Esophagus mucosa (tissue), 1 donor: Measurements from ENCODE around the gene CA10. TPM values are rescaled to one million over a fixed set of nuclear protein-coding genes. Genes with fewer than 3 reads are reported as not detected.

ENCODE experiments used
- ATAC-seq: fragments of 200-7000 bp; cut with Tn5 transposase; one replicate; pipeline ENCODE4 v1.9.1; 2020
- total RNA-seq: library from RNA; stranded (reverse); gene quantifications from one replicate; pipeline ENCODE4 v1.2.4, GENCODE V29; 2023
- donor health status: DM: yes; HTN: yes; CAD: no.

The CA10 gene
- total RNA-seq, 1 donor from 2014 or later: not detected

- no peak for ATAC-seq
Measured at GRCh38 chr17:51813140-51813783, 345.3 kb downstream of the CA10 start.

GRCh38 chr17:51807460-51807859 is 351.1 kb downstream of the CA10 start:
- ATAC-seq: no peak

GRCh38 chr17:51805765-51806164 is 352.7 kb downstream of the CA10 start:
- ATAC-seq: no peak

- no peak for ATAC-seq
Measured at GRCh38 chr17:51805185-51805584, 353.3 kb downstream of the CA10 start.

GRCh38 chr17:51803161-51803560 is 355.4 kb downstream of the CA10 start:
- no peak for ATAC-seq

GRCh38 chr17:51802544-51802943 is 356.0 kb downstream of the CA10 start:
- ATAC-seq: no peak

GRCh38 chr17:51801626-51802025 is 356.9 kb downstream of the CA10 start:
- no peak for ATAC-seq

GRCh38 chr17:51799981-51800380 is 358.5 kb downstream of the CA10 start:
- no peak for ATAC-seq

GRCh38 chr17:51799240-51799639 is 359.3 kb downstream of the CA10 start:
- no peak for ATAC-seq

GRCh38 chr17:51797150-51797549 is 361.4 kb downstream of the CA10 start:
- no peak for ATAC-seq

- ATAC-seq: no peak
Measured at GRCh38 chr17:51796026-51796425, 362.5 kb downstream of the CA10 start.

GRCh38 chr17:51795401-51795800 is 363.1 kb downstream of the CA10 start:
- ATAC-seq: no peak

GRCh38 chr17:51794466-51794865 is 364.0 kb downstream of the CA10 start:
- no peak for ATAC-seq

GRCh38 chr17:51793686-51794085 is 364.8 kb downstream of the CA10 start:
- ATAC-seq: no peak

- no peak for ATAC-seq
Measured at GRCh38 chr17:51778842-51779241, 379.7 kb downstream of the CA10 start.

GRCh38 chr17:51770027-51770759 is 388.3 kb downstream of the CA10 start:
- ATAC-seq: no peak

GRCh38 chr17:51769231-51769630 is 389.3 kb downstream of the CA10 start:
- ATAC-seq: no peak

GRCh38 chr17:51768706-51769105 is 389.8 kb downstream of the CA10 start:
- ATAC-seq: no peak

GRCh38 chr17:51767287-51767686 is 391.2 kb downstream of the CA10 start:
- ATAC-seq: no peak

- ATAC-seq: no peak
Measured at GRCh38 chr17:51765282-51766135, 393.0 kb downstream of the CA10 start.

- ATAC-seq: peak; percentile 94
Measured at GRCh38 chr17:51764387-51764971, 394.0 kb downstream of the CA10 start.

GRCh38 chr17:51763058-51763457 is 395.5 kb downstream of the CA10 start:
- ATAC-seq: no peak

GRCh38 chr17:51761105-51761504 is 397.4 kb downstream of the CA10 start:
- ATAC-seq: no peak
